GM13977 (cell line): ENCODE measurements around the gene SGK1.
A peak's percentile ranks its signal among the peaks of the same experiment; 100 is the strongest.
"Not testable (repeated sequence)": the region's sequence is repeated elsewhere in the genome, so short reads cannot be mapped to it uniquely, and the experiment has no call there.

Experiments
- DNase-seq: peaks from one replicate; pipeline ENCODE4 v3.0.0; 2012; ENCODE audit warnings: low spot score
- in situ Hi-C: fragments of 300-500 bp; cut with MboI; formaldehyde crosslinking; loops from one replicate; pipeline ENCODE4 v1.12.0; 2022; ENCODE audit warnings: low sequenced_read_pairs, low pct_unique_long_range_greater_than_20kb, mixed read lengths, inconsistent platforms; ENCODE audit not compliant: unreplicated experiment
- TF ChIP-seq, protein P1 (sequence below): IDR thresholded peaks from 2 replicates; pipeline ENCODE4 v1.5.1; 2012; ENCODE audit warnings: mild to moderate bottlenecking, control low read depth; ENCODE audit not compliant: insufficient read depth; ENCODE audit errors: extremely low read depth, missing control alignments

The SGK1 gene

DNA sequence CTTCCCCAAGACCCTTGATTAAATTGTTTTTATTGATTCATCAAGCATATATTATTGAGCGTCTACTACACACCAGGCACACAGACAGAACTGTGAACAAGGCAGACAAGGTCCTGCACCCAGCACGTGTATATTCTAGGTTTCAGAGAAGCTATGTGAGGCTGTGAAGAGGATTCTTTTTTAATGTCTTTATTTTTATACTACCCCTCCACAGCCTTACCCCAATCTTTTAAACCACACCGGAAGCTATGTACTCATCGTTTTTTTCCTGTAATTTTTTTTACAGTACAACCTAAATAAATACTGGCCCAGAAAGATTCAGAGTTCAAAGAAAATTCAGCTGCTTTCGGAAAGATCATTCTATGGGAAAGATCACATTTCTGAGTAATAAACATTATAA, 10.0 kb downstream of the SGK1 start:
- in situ Hi-C loops = no loop called here
- TF ChIP-seq, protein P1, sequence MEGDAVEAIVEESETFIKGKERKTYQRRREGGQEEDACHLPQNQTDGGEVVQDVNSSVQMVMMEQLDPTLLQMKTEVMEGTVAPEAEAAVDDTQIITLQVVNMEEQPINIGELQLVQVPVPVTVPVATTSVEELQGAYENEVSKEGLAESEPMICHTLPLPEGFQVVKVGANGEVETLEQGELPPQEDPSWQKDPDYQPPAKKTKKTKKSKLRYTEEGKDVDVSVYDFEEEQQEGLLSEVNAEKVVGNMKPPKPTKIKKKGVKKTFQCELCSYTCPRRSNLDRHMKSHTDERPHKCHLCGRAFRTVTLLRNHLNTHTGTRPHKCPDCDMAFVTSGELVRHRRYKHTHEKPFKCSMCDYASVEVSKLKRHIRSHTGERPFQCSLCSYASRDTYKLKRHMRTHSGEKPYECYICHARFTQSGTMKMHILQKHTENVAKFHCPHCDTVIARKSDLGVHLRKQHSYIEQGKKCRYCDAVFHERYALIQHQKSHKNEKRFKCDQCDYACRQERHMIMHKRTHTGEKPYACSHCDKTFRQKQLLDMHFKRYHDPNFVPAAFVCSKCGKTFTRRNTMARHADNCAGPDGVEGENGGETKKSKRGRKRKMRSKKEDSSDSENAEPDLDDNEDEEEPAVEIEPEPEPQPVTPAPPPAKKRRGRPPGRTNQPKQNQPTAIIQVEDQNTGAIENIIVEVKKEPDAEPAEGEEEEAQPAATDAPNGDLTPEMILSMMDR = no peak
- no peak for DNase-seq

DNA sequence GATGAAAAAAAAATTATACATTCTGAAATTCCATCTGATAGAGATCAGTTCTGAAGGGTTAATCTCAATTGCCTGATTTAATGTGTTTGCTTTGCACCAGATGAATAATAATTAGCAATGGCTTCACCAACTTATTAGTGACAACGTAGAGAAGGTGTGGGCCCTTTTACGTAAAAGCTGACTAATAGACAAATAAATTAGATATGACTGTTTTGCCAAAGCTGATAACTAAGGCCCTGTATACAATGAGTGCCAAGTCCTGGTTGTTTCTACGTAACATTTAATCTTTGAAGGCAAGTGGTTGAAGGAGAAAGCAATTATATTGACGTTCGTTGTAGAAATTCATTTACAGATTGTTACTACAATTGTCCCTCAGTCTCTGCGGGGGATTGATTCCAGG, 10.8 kb downstream of the SGK1 start:
- in situ Hi-C loops = no loop called here
- TF ChIP-seq, protein P1 = no peak

DNA sequence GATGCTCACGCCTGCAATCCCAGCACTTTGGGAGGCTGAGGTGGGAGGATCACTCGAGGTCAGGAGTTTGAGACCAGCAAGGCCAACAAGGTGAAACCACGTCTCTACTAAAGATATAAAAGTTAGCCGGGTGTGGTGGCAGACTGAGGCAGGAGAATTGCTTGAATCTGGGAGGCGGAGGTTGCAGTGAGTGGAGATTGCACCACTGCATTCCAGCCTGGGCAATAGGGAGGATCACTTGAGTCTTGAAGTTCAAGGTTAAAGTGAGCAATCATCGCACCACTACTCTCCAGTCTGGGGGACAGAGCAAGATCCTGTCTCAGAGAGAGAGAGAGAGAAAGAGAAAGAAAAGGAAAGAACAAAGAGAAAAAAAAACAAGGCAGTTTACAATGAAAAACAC, 13.5 kb downstream of the SGK1 start:
- DNase-seq, in situ Hi-C loops: not testable (repeated sequence)

More for the DNA sequence above, 10.8 kb downstream of the SGK1 start:
- no peak for DNase-seq

GRCh38 chr6:134303891-134304290, 14.0 kb downstream of the SGK1 start:
- in situ Hi-C loops = no loop called here

GRCh38 chr6:134299236-134299635, 18.7 kb downstream of the SGK1 start:
- TF ChIP-seq, protein P1 = no peak
- in situ Hi-C loops = no loop called here
- no peak for DNase-seq

More at GRCh38 chr6:134303891-134304290, 14.0 kb downstream of the SGK1 start:
- TF ChIP-seq, protein P1 = no peak
- no peak for DNase-seq

DNA sequence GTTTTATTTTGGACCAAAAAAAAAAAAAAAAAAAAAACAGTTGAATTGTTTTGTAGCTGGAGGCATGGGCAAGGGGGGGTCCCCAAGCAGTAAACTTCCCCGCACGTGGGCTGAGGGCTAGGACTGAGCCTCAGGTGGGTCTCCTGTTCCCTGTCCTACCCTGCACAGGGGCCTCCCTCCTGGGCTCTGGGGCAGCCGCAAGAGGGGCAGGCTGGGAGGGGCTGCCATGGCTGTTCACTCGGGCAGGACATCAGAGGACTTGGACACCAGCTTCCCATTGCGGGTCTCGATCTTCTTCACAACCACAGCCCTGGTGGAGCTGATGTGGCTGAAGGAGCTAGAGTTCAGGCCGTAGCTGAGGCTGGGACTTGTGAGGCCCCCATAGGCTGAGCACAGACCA, 21.1 kb downstream of the SGK1 start:
- TF ChIP-seq, protein P1 = no peak
- in situ Hi-C loops = no loop called here
- no peak for DNase-seq

GRCh38 chr6:134295953-134296553, 21.9 kb downstream of the SGK1 start:
- TF ChIP-seq, protein P1 = no peak
- in situ Hi-C loops = no loop called here
- peak; percentile 42 for DNase-seq
